Ramos (cell line): Measurements from ENCODE around the gene ECHDC1.
"Not testable (repeated sequence)": the region's sequence is repeated elsewhere in the genome, so short reads cannot be mapped to it uniquely, and the experiment has no call there.

Experiments
- in situ Hi-C: fragments of 300-500 bp; cut with MboI; formaldehyde crosslinking; loops from one replicate; pipeline ENCODE4 v1.14.3; 2022; ENCODE audit warnings: low sequenced_read_pairs; ENCODE audit not compliant: unreplicated experiment

The ECHDC1 gene

GRCh38 chr6:127342946-127343808 lies at the start of gene ECHDC1:
Gene ECHDC1 (minus strand): TSS chr6:127343609. CDS start chr6:127331028, 12,581 bp downstream.
- in situ Hi-C loops: no loop called here

- in situ Hi-C loops: no loop called here
Observed at GRCh38 chr6:127392301-127392700, 48.9 kb upstream of the ECHDC1 start.

- in situ Hi-C loops: no loop called here
Observed at GRCh38 chr6:127391094-127391953, 47.9 kb upstream of the ECHDC1 start.

- in situ Hi-C loops: no loop called here
Observed at GRCh38 chr6:127389706-127390105, 46.3 kb upstream of the ECHDC1 start.

- in situ Hi-C loops: no loop called here
Observed at GRCh38 chr6:127385668-127386430, 42.4 kb upstream of the ECHDC1 start.

- in situ Hi-C loops: not testable (repeated sequence)
Observed at GRCh38 chr6:127384848-127385247, 41.4 kb upstream of the ECHDC1 start.

- in situ Hi-C loops: no loop called here
Observed at GRCh38 chr6:127383988-127384387, 40.6 kb upstream of the ECHDC1 start.

GRCh38 chr6:127382413-127382812 lies 39.0 kb upstream of the ECHDC1 start:
- in situ Hi-C loops: no loop called here

- in situ Hi-C loops: no loop called here
Observed at GRCh38 chr6:127381384-127381783, 38.0 kb upstream of the ECHDC1 start.

GRCh38 chr6:127376685-127377084 lies 33.3 kb upstream of the ECHDC1 start:
- in situ Hi-C loops: no loop called here

GRCh38 chr6:127367023-127367375 lies 23.6 kb upstream of the ECHDC1 start:
- in situ Hi-C loops: no loop called here

- in situ Hi-C loops: no loop called here
Observed at GRCh38 chr6:127366282-127367022, 23.0 kb upstream of the ECHDC1 start.

GRCh38 chr6:127365874-127366273 lies 22.5 kb upstream of the ECHDC1 start:
- in situ Hi-C loops: no loop called here

- in situ Hi-C loops: no loop called here
Observed at GRCh38 chr6:127352524-127352923, 9.1 kb upstream of the ECHDC1 start.

- in situ Hi-C loops: no loop called here
Observed at GRCh38 chr6:127349980-127350379, 6.6 kb upstream of the ECHDC1 start.

GRCh38 chr6:127348028-127348661 lies 4.7 kb upstream of the ECHDC1 start:
- in situ Hi-C loops: no loop called here

- in situ Hi-C loops: no loop called here
Observed at GRCh38 chr6:127347178-127347577, 3.8 kb upstream of the ECHDC1 start.

GRCh38 chr6:127345521-127345920 lies 2.1 kb upstream of the ECHDC1 start:
- in situ Hi-C loops: no loop called here
